ENCODE measurements around the gene REXO4. TPM values are rescaled to one million over a fixed set of nuclear protein-coding genes. Genes with fewer than 3 reads are reported as not detected.

REXO4 gene
- total and polyA plus RNA-seq, 2 of the 8 experiments (the other 6 are each of a cell fraction or from before 2014, with no cell fraction given) = 19.1 to 38.3 TPM

- peaks cover 7% of the 10 kb centered on the region; the same call in 1 of the 2 replicates for H3K23me2 ChIP-seq (ENCODE audit: low read depth, low read length)
- H3K27ac ChIP-seq (ENCODE audit: low read depth, low read length) = peak within 1 kb of the TSS; percentile 88
- H3K56ac ChIP-seq (replicated peaks; ENCODE audit: insufficient read length, low read depth, low read length) = peak within 1 kb of the TSS; percentile 98
- H3K4me1 ChIP-seq (replicated peaks in 1 of 4; ENCODE audit: control insufficient read depth in 3 of 4, insufficient read depth in 4 of 4, low read length in 3 of 4) = peaks cover 2 to 15% (median 11%) of the 10 kb centered on the region in 4 experiments
- H3K9me3 ChIP-seq (ENCODE audit: insufficient read depth in 2 of 2, low read depth in 1 of 2, low read length in 1 of 2) = no peaks in the 10 kb centered on the region
- H3K23ac ChIP-seq (ENCODE audit: insufficient read length) = no peak within 1 kb of the TSS
- CTCF ChIA-PET (ENCODE audit: partially characterized antibody) = interaction anchor here (0.6 to 1.7 kb wide), 11 partner anchors 15 to 1012 kb away, joined by 3 to 8 read pairs (median 3); partner anchors contain the start of gene ADAMTS13
- H2AFZ ChIP-seq (ENCODE audit: low read length) = peak within 1 kb of the TSS; percentile 53; the same call in 1 of the 2 replicates
- H3K9ac ChIP-seq (replicated peaks in 1 of 4; ENCODE audit: extremely low read depth in 1 of 4, low read depth in 3 of 4, low read length in 3 of 4) = peak within 1 kb of the TSS; percentile 87 to 92 (median 90)
- DNase-seq (ENCODE audit: low read depth in 1 of 2, low spot score in 2 of 2) (peak; percentile 95 to 96), FAIRE-seq (no peak)
- peaks cover 2 to 5% of the 10 kb centered on the region in 2 experiments for H4K20me1 ChIP-seq (replicated peaks in 1 of 2; ENCODE audit: control insufficient read depth in 1 of 2, insufficient read depth in 2 of 2, low read length in 2 of 2)
- peak within 1 kb of the TSS; percentile 40 for H3K4ac ChIP-seq (replicated peaks; ENCODE audit: insufficient read length, low read depth, low read length)
- peak within 1 kb of the TSS; percentile 85 for H3K14ac ChIP-seq (ENCODE audit: insufficient read length)
- H2BK5ac ChIP-seq (ENCODE audit: low read depth, low read length) = peak within 1 kb of the TSS; percentile 91
- H3K4me3 ChIP-seq (ENCODE audit: extremely low read depth in 1 of 4, insufficient read depth in 2 of 4, low read depth in 3 of 4, low read length in 4 of 4) = peak within 1 kb of the TSS; percentile 67 to 74 (median 70)
- peaks cover 9% of the 10 kb centered on the region for H3K79me1 ChIP-seq (ENCODE audit: low read depth, low read length)
- peak within 1 kb of the TSS; percentile 99 for H4K5ac ChIP-seq (ENCODE audit: insufficient read length, low read depth, low read length)
- peak within 1 kb of the TSS; percentile 94 to 97 for H3K4me2 ChIP-seq (ENCODE audit: insufficient read depth in 1 of 2, low read depth in 2 of 2, low read length in 2 of 2)
- H2BK12ac ChIP-seq (ENCODE audit: low read depth, low read length) = peak within 1 kb of the TSS; percentile 85; the same call in 1 of the 2 replicates
- peak within 1 kb of the TSS; percentile 98 for H3K18ac ChIP-seq (ENCODE audit: extremely low read depth, low read length)
- 0 out of 2 replicates have a peak within 1 kb of the TSS, but pooled peaks have one; percentile 18 for H2BK20ac ChIP-seq (ENCODE audit: low read length)
- POLR2A ChIA-PET (ENCODE audit: partially characterized antibody) = interaction anchor here (0.6 to 3.6 kb wide), 16 partner anchors 8 to 549 kb away, joined by 3 to 14 read pairs (median 4); partner anchors contain the start of genes MED22, REXO4, RPL7A and SLC2A6
- peak within 1 kb of the TSS; percentile 65 for H2AK5ac ChIP-seq (ENCODE audit: low read depth, low read length)
- no peaks in the 10 kb centered on the region for H3K36me3 ChIP-seq (ENCODE audit: control insufficient read depth in 2 of 4, insufficient read depth in 4 of 4, low read length in 3 of 4)
- H2BK15ac ChIP-seq (ENCODE audit: low read length) = peak within 1 kb of the TSS; percentile 100; the same call in 1 of the 2 replicates
- H4K8ac ChIP-seq (ENCODE audit: extremely low read depth, insufficient read depth, low read length) = peak within 1 kb of the TSS; percentile 99
- H4K91ac ChIP-seq (replicated peaks; ENCODE audit: insufficient read length, low read length) = peak within 1 kb of the TSS; percentile 67
- peaks cover 0 to 13% of the 10 kb centered on the region in 2 experiments; a peak in 2 of 4 replicates for H3K79me2 ChIP-seq (ENCODE audit: control insufficient read depth in 1 of 2, insufficient read depth in 2 of 2, low read length in 2 of 2)
- H2BK120ac ChIP-seq (replicated peaks; ENCODE audit: low read depth, low read length) = no peak within 1 kb of the TSS
- H3K27me3 ChIP-seq (replicated peaks in 1 of 4; ENCODE audit: control insufficient read depth in 3 of 4, extremely low read depth in 1 of 4, insufficient read depth in 3 of 4, low read length in 3 of 4) = no peaks in the 10 kb centered on the region; a peak in 1 of 7 replicates
- 2% methylated on average over 43 of the region's 86 CpGs; no CpG with 5 or more reads in 1 of the 2 experiments for WGBS, 2 experiments (ENCODE audit: extremely low coverage in 1 of 2, insufficient coverage in 1 of 2, insufficient read length in 1 of 2, insufficient replicate concordance in 2 of 2, low coverage in 1 of 2, low lambda C conversion rate in 2 of 2, missing lambda C conversion rate in 1 of 2)
- peak in 1 of 2 experiments; percentile 63; a peak in 1 of 4 replicates for TF ChIP-seq SIN3A (conservative IDR thresholded peaks at IDR 0.05 in 1 of 2, IDR thresholded peaks at IDR 0.05 in 1 of 2; ENCODE audit: low read depth in 1 of 2, low read length in 2 of 2)
Measured at GRCh38 chr9:133459476-133460404, 41.9 kb upstream of the REXO4 start, which contains the start of gene CACFD1. CACFD1 (plus strand) TSS chr9:133459978; CDS start chr9:133460067, 89 bp downstream.

All from H1 (cell line).